H1 (cell line): Measurements from ENCODE around the gene RIPOR2. TPM values are rescaled to one million over a fixed set of nuclear protein-coding genes. Genes with fewer than 3 reads are reported as not detected.

Experiments used
- CTCF ChIA-PET: fragments of 300-600 bp; sonication (Branson Sonifier 250); formaldehyde crosslinking; loops from one replicate; lab custom pipeline; 2021; ENCODE audit not compliant: partially characterized antibody; lab: Charles Lee
- POLR2A ChIA-PET: fragments of 300-600 bp; sonication (Branson Sonifier 250); formaldehyde crosslinking; loops from one replicate; lab custom pipeline; 2021; ENCODE audit warnings: inconsistent platforms; ENCODE audit not compliant: partially characterized antibody; lab: Charles Lee
- DNase-seq, 2 experiments: peaks; one replicate each; pipeline versions ENCODE4 v3.0.0 to v3.0.0-alpha.2; 2010 to 2022; ENCODE audit warnings: low spot score in 2 of 2, low read depth in 1 of 2, mixed read lengths in 1 of 2
- FAIRE-seq: peaks from 2 replicates; lab custom pipeline; 2011; peaks lifted over from hg19 to GRCh38; lab: Jason Lieb, UNC
- H2AFZ ChIP-seq: 2 replicates; pipeline ENCODE4 v1.8.1; 2012; ENCODE audit warnings: low read length, inconsistent platforms
- H2AK5ac ChIP-seq: 2 replicates; pipeline ENCODE4 v1.6.1; 2013; ENCODE audit warnings: low read depth, low read length
- H2BK120ac ChIP-seq: replicated peaks from 2 replicates; pipeline ENCODE3; 2013; ENCODE audit warnings: low read depth, low read length, inconsistent platforms
- H2BK12ac ChIP-seq: 2 replicates; pipeline ENCODE4 v1.6.1; 2013; ENCODE audit warnings: low read depth, low read length
- H2BK15ac ChIP-seq: 2 replicates; pipeline ENCODE4 v1.6.1; 2013; ENCODE audit warnings: low read length
- H2BK20ac ChIP-seq: 2 replicates; pipeline ENCODE4 v1.6.1; 2013; ENCODE audit warnings: low read length
- H2BK5ac ChIP-seq: 2 replicates; pipeline ENCODE4 v1.6.1; 2013; ENCODE audit warnings: low read depth, low read length
- H3K14ac ChIP-seq: 2 replicates; pipeline ENCODE4 v1.6.1; 2013; ENCODE audit warnings: inconsistent platforms; ENCODE audit not compliant: insufficient read length
- H3K18ac ChIP-seq: 2 replicates; pipeline ENCODE4 v1.6.1; 2013; ENCODE audit warnings: low read length; ENCODE audit errors: extremely low read depth
- H3K23ac ChIP-seq: 2 replicates; pipeline ENCODE4 v1.6.1; 2013; ENCODE audit warnings: inconsistent platforms; ENCODE audit not compliant: insufficient read length
- H3K23me2 ChIP-seq: 2 replicates; pipeline ENCODE4 v1.6.1; 2013; ENCODE audit warnings: low read depth, low read length
- H3K27ac ChIP-seq: 2 replicates; pipeline ENCODE4 v1.6.1; 2011; ENCODE audit warnings: low read depth, low read length, inconsistent platforms
- H3K27me3 ChIP-seq, 4 experiments: replicated peaks in 1 of 4; 1 replicate in 1 of 4; 2 replicates in 3 of 4; pipeline versions ENCODE4 v1.6.1 to v1.8.1; 2011 to 2013; ENCODE audit warnings: low read length in 3 of 4, mild to moderate bottlenecking in 3 of 4, inconsistent platforms in 2 of 4, mixed read lengths in 2 of 4, moderate library complexity in 1 of 4; ENCODE audit not compliant: control insufficient read depth in 3 of 4, insufficient read depth in 3 of 4; ENCODE audit errors: extremely low read depth in 1 of 4
- H3K36me3 ChIP-seq, 4 experiments: 2 replicates each; pipeline versions ENCODE4 v1.6.1 to v1.8.1; 2011 to 2013; ENCODE audit warnings: mild to moderate bottlenecking in 4 of 4, low read length in 3 of 4, moderate library complexity in 2 of 4, control low read depth in 1 of 4, inconsistent platforms in 1 of 4; ENCODE audit not compliant: insufficient read depth in 4 of 4, control insufficient read depth in 2 of 4
- H3K4ac ChIP-seq: replicated peaks from 2 replicates; pipeline ENCODE3; 2013; ENCODE audit warnings: low read length, low read depth, mixed read lengths, inconsistent platforms; ENCODE audit not compliant: insufficient read length
- H3K4me1 ChIP-seq, 4 experiments: replicated peaks in 1 of 4; 1 replicate in 1 of 4; 2 replicates in 3 of 4; pipeline versions ENCODE4 v1.6.1 to v1.8.1; 2011 to 2013; ENCODE audit warnings: low read length in 3 of 4, inconsistent platforms in 2 of 4, mixed read lengths in 1 of 4; ENCODE audit not compliant: insufficient read depth in 4 of 4, control insufficient read depth in 3 of 4
- H3K4me2 ChIP-seq, 2 experiments: 2 replicates each; pipeline versions ENCODE4 v1.6.1 to v1.8.1; 2011 to 2013; ENCODE audit warnings: low read depth in 2 of 2, low read length in 2 of 2, control low read depth in 1 of 2, inconsistent platforms in 1 of 2, mild to moderate bottlenecking in 1 of 2; ENCODE audit not compliant: insufficient read depth in 1 of 2
- H3K4me3 ChIP-seq, 4 experiments: fragments of 200-600, 300-600 bp in 1 of 4; sonication (generic), shearing (Covaris generic), sonication (Bioruptor Twin) in 1 of 4; 2 replicates each; pipeline versions ENCODE4 v1.5.1 to v1.8.1; 2011 to 2016; ENCODE audit warnings: low read length in 4 of 4, low read depth in 3 of 4, control low read depth in 2 of 4, inconsistent platforms in 2 of 4, mild to moderate bottlenecking in 2 of 4, mixed read lengths in 1 of 4, moderate library complexity in 1 of 4; ENCODE audit not compliant: insufficient read depth in 2 of 4; ENCODE audit errors: extremely low read depth in 1 of 4
- H3K56ac ChIP-seq: replicated peaks from 2 replicates; pipeline ENCODE3; 2013; ENCODE audit warnings: low read depth, mild to moderate bottlenecking, mixed read lengths, low read length, inconsistent platforms; ENCODE audit not compliant: insufficient read length
- H3K79me1 ChIP-seq: 2 replicates; pipeline ENCODE4 v1.6.1; 2013; ENCODE audit warnings: low read depth, low read length, control low read depth
- H3K79me2 ChIP-seq, 2 experiments: 2 replicates each; pipeline versions ENCODE4 v1.6.1 to v1.8.1; 2012 to 2013; ENCODE audit warnings: low read length in 2 of 2, mild to moderate bottlenecking in 2 of 2, inconsistent platforms in 1 of 2; ENCODE audit not compliant: insufficient read depth in 2 of 2, control insufficient read depth in 1 of 2
- H3K9ac ChIP-seq, 4 experiments: replicated peaks in 1 of 4; 1 replicate in 1 of 4; 2 replicates in 3 of 4; pipeline versions ENCODE4 v1.6.1 to v1.8.1; 2011 to 2013; ENCODE audit warnings: low read depth in 3 of 4, low read length in 3 of 4, control low read depth in 2 of 4, mild to moderate bottlenecking in 2 of 4, moderate library complexity in 2 of 4, inconsistent platforms in 1 of 4; ENCODE audit errors: extremely low read depth in 1 of 4
- H3K9me3 ChIP-seq, 2 experiments: 2 replicates each; pipeline versions ENCODE4 v1.6.1 to v1.8.1; 2012 to 2013; ENCODE audit warnings: mild to moderate bottlenecking in 2 of 2, moderate library complexity in 2 of 2, control low read depth in 1 of 2, inconsistent platforms in 1 of 2, low read depth in 1 of 2, low read length in 1 of 2, mixed read lengths in 1 of 2; ENCODE audit not compliant: insufficient read depth in 2 of 2
- H4K20me1 ChIP-seq, 2 experiments: replicated peaks in 1 of 2; 2 replicates each; pipeline versions ENCODE3 to v1.8.1; 2011 to 2013; ENCODE audit warnings: inconsistent platforms in 2 of 2, low read length in 2 of 2, mild to moderate bottlenecking in 1 of 2; ENCODE audit not compliant: insufficient read depth in 2 of 2, control insufficient read depth in 1 of 2
- H4K5ac ChIP-seq: 2 replicates; pipeline ENCODE4 v1.6.1; 2013; ENCODE audit warnings: low read length, low read depth, mixed read lengths, inconsistent platforms; ENCODE audit not compliant: insufficient read length
- H4K8ac ChIP-seq: 2 replicates; pipeline ENCODE4 v1.8.0; 2013; ENCODE audit warnings: mild to moderate bottlenecking, moderate library complexity, low read length, inconsistent platforms; ENCODE audit not compliant: insufficient read depth; ENCODE audit errors: extremely low read depth
- H4K91ac ChIP-seq: replicated peaks from 2 replicates; pipeline ENCODE3; 2013; ENCODE audit warnings: low read length, mixed read lengths, inconsistent platforms; ENCODE audit not compliant: insufficient read length
- EGR1 ChIP-seq: IDR thresholded peaks from 2 replicates; pipeline ENCODE4 v1.6.1; 2011; ENCODE audit warnings: low read depth, low read length, borderline replicate concordance
- FOSL1 ChIP-seq: IDR thresholded peaks from 2 replicates; pipeline ENCODE4 v1.6.1; 2011; ENCODE audit warnings: mild to moderate bottlenecking, low read depth, low read length, moderate library complexity; ENCODE audit not compliant: insufficient read depth
- JUN ChIP-seq: IDR thresholded peaks from 2 replicates; pipeline ENCODE4 v1.6.1; 2011; ENCODE audit warnings: low read depth, mild to moderate bottlenecking, improper control_type of control experiment, low read length
- SP4 ChIP-seq: IDR thresholded peaks from 2 replicates; pipeline ENCODE4 v1.6.1; 2012; ENCODE audit warnings: low read length, inconsistent platforms
- TEAD4 ChIP-seq: IDR thresholded peaks from 2 replicates; pipeline ENCODE4 v1.6.1; 2012; ENCODE audit warnings: low read depth, low read length, inconsistent platforms, mixed read lengths
- WGBS, 2 experiments: shearing (Covaris generic) in 1 of 2; methylation state at CpG; one replicate each; pipeline versions ENCODE4 v1.1.6 to v1.1.7; 2013 to 2015; ENCODE audit warnings: low lambda C conversion rate in 2 of 2, mixed read lengths in 2 of 2, inconsistent platforms in 1 of 2, low coverage in 1 of 2, missing lambda C conversion rate in 1 of 2; ENCODE audit not compliant: insufficient replicate concordance in 2 of 2, insufficient coverage in 1 of 2, insufficient read length in 1 of 2; ENCODE audit errors: extremely low coverage in 1 of 2, missing lambda C conversion rate in 1 of 2; 5-methylcytosine and 5-hydroxymethylcytosine counted together
- polyA plus RNA-seq, 7 experiments: library from polyadenylated mRNA; depleted of rRNA in 3 of 7; stranded (reverse) in 5 of 7; unstranded in 2 of 7; fragments of >200 nt in 5 of 7; fragments of 200-250 nt in 2 of 7; gene quantifications; 1 replicate in 5 of 7; 2 replicates in 1 of 7; 4 replicates in 1 of 7; pipeline versions ENCODE4 v1.2.1 to v1.2.3, GENCODE V29; 2011 to 2013; ENCODE audit warnings: missing spikeins in 2 of 7, mixed read lengths in 2 of 7
- total RNA-seq: library from RNA; stranded (reverse); fragmentation: NEBNext Ultra II Directional; extraction: Animal tissue kit (Norgen Biotek cat#: 25700); gene quantifications from 2 replicates; pipeline ENCODE4 v1.2.1, GENCODE V29; 2021

The RIPOR2 gene
- total and polyA plus RNA-seq, 2 of the 8 experiments (the other 6 are each of a cell fraction or from before 2014, with no cell fraction given): 16.7 to 45.6 TPM

GRCh38 chr6:24899136-24899996, 36.4 kb downstream of the RIPOR2 start:
- H3K14ac ChIP-seq: no peak overlapping the region
- no peak overlapping the region; a peak in 2 of 7 replicates for H3K9ac ChIP-seq
- H3K27me3 ChIP-seq: no peaks in the 10 kb centered on the region
- H2AFZ ChIP-seq: no peak overlapping the region
- no peak overlapping the region for H4K5ac ChIP-seq
- H4K91ac ChIP-seq: no peak overlapping the region
- H3K23me2 ChIP-seq: no peaks in the 10 kb centered on the region
- H3K4me1 ChIP-seq: peaks cover 4 to 6% (median 5%) of the 10 kb centered on the region in 4 experiments; a peak in 4 of 7 replicates
- FAIRE-seq: no peak
- no peak overlapping the region for H2BK120ac ChIP-seq
- no peaks in the 10 kb centered on the region for H3K36me3 ChIP-seq
- POLR2A ChIA-PET: interaction anchor here (0.8 to 4.5 kb wide), 4 partner anchors 8 to 28 kb away, joined by 3 to 15 read pairs (median 4); no protein-coding TSS in a partner anchor
- no peaks in the 10 kb centered on the region for H4K20me1 ChIP-seq
- no peak overlapping the region; the same call in none of the 2 replicates for H2BK12ac ChIP-seq
- H2BK20ac ChIP-seq: no peak overlapping the region
- H3K4ac ChIP-seq: no peak overlapping the region
- no peak for DNase-seq
- no peaks in the 10 kb centered on the region for H3K79me2 ChIP-seq
- no peaks in the 10 kb centered on the region for H3K79me1 ChIP-seq
- no peak overlapping the region; the same call in 1 of the 2 replicates for H2AK5ac ChIP-seq
- CTCF ChIA-PET: interaction anchor here (1.0 to 3.9 kb wide), 12 partner anchors 11 to 162 kb away, joined by 3 to 37 read pairs (median 8); no protein-coding TSS in a partner anchor
- TF ChIP-seq JUN (no peak), SP4 (no peak), TEAD4 (no peak), EGR1 (no peak), FOSL1 (no peak)
- H3K27ac ChIP-seq: no peak overlapping the region
- H3K56ac ChIP-seq: no peak overlapping the region
- H3K23ac ChIP-seq: no peak overlapping the region
- H3K4me2 ChIP-seq: no peak overlapping the region
- H3K4me3 ChIP-seq: no peak overlapping the region
- no peak overlapping the region for H2BK15ac ChIP-seq
- WGBS, 2 experiments: 83% methylated on average over 8 of the region's 8 CpGs; no CpG with 5 or more reads in 1 of the 2 experiments
- H2BK5ac ChIP-seq: no peak overlapping the region
- H3K18ac ChIP-seq: 0 out of 2 replicates have a peak overlapping the region, but pooled peaks have one; percentile 35
- no peaks in the 10 kb centered on the region for H3K9me3 ChIP-seq
- H4K8ac ChIP-seq: no peak overlapping the region
